Testis (tissue), 3 donors: ENCODE measurements around the gene BGN. TPM values are rescaled to one million over a fixed set of nuclear protein-coding genes. Genes with fewer than 3 reads are reported as not detected.

ENCODE experiments used
- DNase-seq: peaks from one replicate; pipeline ENCODE4 v3.0.0-alpha.2; 2019
- H3K27ac ChIP-seq, 2 donors: fragments of 200-600 bp; sonication (generic); one replicate each; pipeline ENCODE4 v1.5.1; 2019
- H3K27me3 ChIP-seq: fragments of 200-600 bp; sonication (generic); one replicate; pipeline ENCODE4 v1.5.1; 2019
- H3K36me3 ChIP-seq: fragments of 200-600 bp; sonication (generic); one replicate; pipeline ENCODE4 v1.5.1; 2017; ENCODE audit warnings: low read depth; ENCODE audit errors: missing control alignments
- H3K4me1 ChIP-seq: fragments of 200-600 bp; sonication (generic); one replicate; pipeline ENCODE4 v1.5.1; 2019
- H3K4me3 ChIP-seq, 2 donors: fragments of 200-600 bp; sonication (generic); one replicate each; pipeline ENCODE4 v1.5.1; 2017 to 2019
- H3K9me3 ChIP-seq: fragments of 200-600 bp; sonication (generic); one replicate; pipeline ENCODE4 v1.5.1; 2017
- POLR2A ChIP-seq: fragments of 450-650 bp; IDR thresholded peaks from one replicate; pipeline ENCODE4 v1.6.1; 2017; ENCODE audit warnings: antibody characterized with exemption, mild to moderate bottlenecking, moderate library complexity
- WGBS, 2 donors: methylation state at CpG; one replicate each; pipeline ENCODE4 v1.1.5; 2018; 5-methylcytosine and 5-hydroxymethylcytosine counted together
- intact Hi-C: fragments of 100-400 bp; cut with DNase I; formaldehyde crosslinking; loops from one replicate; pipeline ENCODE4 v1.15.1; 2023; ENCODE audit warnings: low total_unique reads
- polyA plus RNA-seq: library from polyadenylated mRNA; stranded (reverse); fragments of 350-450 nt; fragmentation: Illumina TruSeq; extraction: RNeasy Lipid Tissue Mini Kit (QIAGEN cat#74804); gene quantifications from one replicate; pipeline ENCODE4 v1.2.3, GENCODE V29; 2014; ENCODE audit warnings: low read depth, low replicate concordance; ENCODE audit not compliant: insufficient read depth
- total RNA-seq, 2 donors: library from RNA; depleted of rRNA; stranded (reverse); fragments of >200 nt; gene quantifications; one replicate each; pipeline ENCODE4 v1.2.3, GENCODE V29; 2016
- TF ChIP-seq, protein P1 (sequence below), 3 experiments: fragments of 450-650 bp in 2 of 3; fragments of 200-600 bp in 1 of 3; sonication (generic) in 1 of 3; IDR thresholded peaks; one replicate each; pipeline ENCODE4 v1.5.1; 2016 to 2019; ENCODE audit warnings: antibody characterized with exemption in 3 of 3, mild to moderate bottlenecking in 2 of 3, moderate library complexity in 1 of 3

Gene BGN
- total and polyA plus RNA-seq, 3 donors from 2014 or later, result 42.3 to 174 (median 76.5) TPM

DNA sequence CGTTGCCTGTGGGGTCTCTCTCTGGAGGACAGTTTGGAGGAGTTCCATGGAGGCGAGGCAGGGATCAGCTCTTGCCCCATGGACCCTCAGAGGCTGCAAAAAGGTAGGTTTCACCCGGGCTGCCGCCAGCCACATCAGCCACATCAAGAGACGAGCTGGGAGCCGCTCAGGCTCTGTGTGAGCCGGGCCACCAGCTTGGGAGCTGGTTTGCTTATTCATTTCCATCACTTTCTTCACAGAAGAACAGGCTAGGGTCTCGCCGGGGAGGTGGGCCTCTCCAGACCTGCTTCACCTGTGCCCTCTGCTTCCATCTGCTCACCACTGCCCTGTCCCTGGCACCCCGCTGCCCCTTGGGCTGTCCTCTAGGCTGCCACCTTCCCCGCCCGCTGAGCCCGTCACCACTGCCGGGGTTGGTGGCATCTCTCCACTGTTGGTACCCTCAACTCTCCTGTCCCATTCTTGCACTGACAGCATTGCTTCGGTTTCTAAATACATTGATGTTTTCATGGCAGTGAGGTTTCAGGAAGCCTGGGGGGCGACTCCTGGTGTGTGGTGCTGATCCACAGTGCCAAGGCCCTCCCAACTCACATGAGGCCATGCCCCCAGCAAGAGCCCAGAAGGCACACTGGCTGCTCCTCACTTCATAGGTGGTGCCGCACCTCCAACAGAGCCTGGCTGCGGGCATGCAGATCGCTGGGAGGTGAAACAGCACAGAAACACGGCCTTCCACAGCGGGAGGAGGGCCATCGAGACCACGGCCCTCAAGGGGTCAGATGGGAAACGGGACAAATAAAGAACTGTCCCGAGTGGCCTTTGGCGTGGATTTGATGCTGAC lies 44.4 kb upstream of the BGN start:
- H3K27ac ChIP-seq, result no peak overlapping the region
- H3K36me3 ChIP-seq, result no peaks in the 10 kb centered on the region
- TF ChIP-seq POLR2A, result no peak
- no peak overlapping the region for H3K4me3 ChIP-seq
- WGBS, 2 donors, result 91 to 92% methylated on average over 9 to 26 of the region's 26 CpGs
- H3K9me3 ChIP-seq, result no peaks in the 10 kb centered on the region
- DNase-seq, result no peak
- no peaks in the 10 kb centered on the region for H3K27me3 ChIP-seq
- intact Hi-C loops, result no loop called here
- no peaks in the 10 kb centered on the region for H3K4me1 ChIP-seq

DNA sequence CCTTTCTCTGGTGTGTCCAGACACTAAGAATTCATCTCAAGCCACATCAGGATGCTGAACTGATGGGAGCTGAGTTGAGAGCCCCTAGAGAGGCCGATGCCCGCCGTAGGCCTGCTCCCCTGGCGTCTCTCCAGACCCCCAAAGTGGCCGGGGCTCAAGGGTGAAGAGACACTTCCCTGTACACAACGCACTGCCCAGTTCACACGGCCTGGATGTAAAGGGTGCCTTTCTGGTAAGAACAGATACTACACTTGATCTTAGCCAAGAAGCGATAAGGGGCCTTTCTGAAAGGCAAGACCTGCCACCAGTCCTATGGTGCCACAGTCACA lies 43.9 kb upstream of the BGN start:
- no peak for DNase-seq
- 88 to 91% methylated on average over 5 to 8 of the region's 8 CpGs for WGBS, 2 donors
- no peak overlapping the region for H3K4me3 ChIP-seq
- H3K36me3 ChIP-seq, result no peaks in the 10 kb centered on the region
- TF ChIP-seq, protein P1, sequence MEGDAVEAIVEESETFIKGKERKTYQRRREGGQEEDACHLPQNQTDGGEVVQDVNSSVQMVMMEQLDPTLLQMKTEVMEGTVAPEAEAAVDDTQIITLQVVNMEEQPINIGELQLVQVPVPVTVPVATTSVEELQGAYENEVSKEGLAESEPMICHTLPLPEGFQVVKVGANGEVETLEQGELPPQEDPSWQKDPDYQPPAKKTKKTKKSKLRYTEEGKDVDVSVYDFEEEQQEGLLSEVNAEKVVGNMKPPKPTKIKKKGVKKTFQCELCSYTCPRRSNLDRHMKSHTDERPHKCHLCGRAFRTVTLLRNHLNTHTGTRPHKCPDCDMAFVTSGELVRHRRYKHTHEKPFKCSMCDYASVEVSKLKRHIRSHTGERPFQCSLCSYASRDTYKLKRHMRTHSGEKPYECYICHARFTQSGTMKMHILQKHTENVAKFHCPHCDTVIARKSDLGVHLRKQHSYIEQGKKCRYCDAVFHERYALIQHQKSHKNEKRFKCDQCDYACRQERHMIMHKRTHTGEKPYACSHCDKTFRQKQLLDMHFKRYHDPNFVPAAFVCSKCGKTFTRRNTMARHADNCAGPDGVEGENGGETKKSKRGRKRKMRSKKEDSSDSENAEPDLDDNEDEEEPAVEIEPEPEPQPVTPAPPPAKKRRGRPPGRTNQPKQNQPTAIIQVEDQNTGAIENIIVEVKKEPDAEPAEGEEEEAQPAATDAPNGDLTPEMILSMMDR (IDR thresholded peaks at IDR 0.05), result no peak
- TF ChIP-seq POLR2A, result no peak
- no peaks in the 10 kb centered on the region for H3K4me1 ChIP-seq
- no peak overlapping the region for H3K27ac ChIP-seq
- intact Hi-C loops, result no loop called here
- no peaks in the 10 kb centered on the region for H3K9me3 ChIP-seq
- no peaks in the 10 kb centered on the region for H3K27me3 ChIP-seq

DNA sequence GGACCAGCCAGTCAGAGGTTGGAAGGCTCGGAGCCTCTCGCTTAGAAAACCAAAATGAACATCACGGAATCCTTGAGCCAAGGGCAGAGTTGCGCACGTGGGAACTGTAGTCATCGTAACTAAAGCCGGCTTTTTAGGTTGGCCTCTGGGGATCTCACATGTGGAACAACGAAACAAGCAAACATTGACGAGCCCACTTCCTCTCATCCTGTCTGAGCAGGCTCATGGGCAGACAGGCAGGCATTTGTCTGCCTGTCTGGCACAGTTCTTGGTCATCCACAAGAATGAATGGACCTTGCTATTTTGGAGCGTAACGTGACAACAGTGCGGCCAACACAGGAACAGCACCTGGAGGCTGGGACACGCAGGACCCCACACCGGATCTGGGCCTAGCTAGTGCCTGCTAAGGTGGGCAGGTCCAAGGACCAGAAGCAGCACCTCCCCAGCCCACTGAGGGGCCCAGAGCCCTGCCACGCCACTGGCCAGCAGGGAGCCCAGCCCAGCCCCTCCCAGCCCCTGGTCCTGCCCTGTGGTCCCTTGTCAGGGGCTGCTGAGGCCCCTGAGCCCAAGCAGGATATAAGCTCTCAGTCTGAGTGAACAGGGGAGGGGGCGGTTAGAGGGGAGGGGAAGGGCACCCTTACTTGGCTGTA lies 39.8 kb upstream of the BGN start:
- WGBS, 2 donors, result 95 to 97% methylated on average over 11 to 15 of the region's 16 CpGs
- TF ChIP-seq, protein P1 (IDR thresholded peaks at IDR 0.05), result no peak
- no peak for TF ChIP-seq POLR2A
- H3K27ac ChIP-seq, result no peak overlapping the region
- no peaks in the 10 kb centered on the region for H3K4me1 ChIP-seq
- no peaks in the 10 kb centered on the region for H3K36me3 ChIP-seq
- H3K27me3 ChIP-seq, result no peaks in the 10 kb centered on the region
- DNase-seq, result no peak
- intact Hi-C loops, result no loop called here
- H3K9me3 ChIP-seq, result no peaks in the 10 kb centered on the region
- H3K4me3 ChIP-seq, result no peak overlapping the region

DNA sequence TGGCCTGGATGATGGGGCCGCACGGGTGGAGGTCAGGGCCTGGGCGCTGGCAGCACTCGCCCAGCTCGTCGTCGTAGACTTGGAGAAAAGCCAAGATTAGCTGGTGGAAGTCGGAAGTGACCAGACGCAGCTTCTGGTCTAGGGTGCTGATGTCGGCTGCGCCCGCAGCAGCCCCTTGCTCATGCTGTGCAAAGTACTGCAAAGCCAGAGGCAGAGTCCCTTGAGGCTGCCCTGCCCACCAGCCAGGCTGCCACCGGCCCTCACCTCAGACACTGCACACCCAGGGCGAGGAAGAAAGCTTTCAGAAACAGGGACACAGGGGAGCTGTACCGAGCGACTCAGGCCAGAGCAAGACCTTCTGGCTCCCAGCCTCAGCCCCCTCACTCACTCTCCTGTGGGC lies 39.2 kb upstream of the BGN start:
- DNase-seq, result no peak
- TF ChIP-seq POLR2A, result no peak
- TF ChIP-seq, protein P1 (IDR thresholded peaks at IDR 0.05), result no peak
- H3K27ac ChIP-seq, result no peak overlapping the region
- intact Hi-C loops, result no loop called here
- no peaks in the 10 kb centered on the region for H3K9me3 ChIP-seq
- H3K36me3 ChIP-seq, result no peaks in the 10 kb centered on the region
- no peak overlapping the region for H3K4me3 ChIP-seq
- H3K27me3 ChIP-seq, result no peaks in the 10 kb centered on the region
- 84 to 90% methylated on average over 6 to 12 of the region's 16 CpGs for WGBS, 2 donors
- no peaks in the 10 kb centered on the region for H3K4me1 ChIP-seq

DNA sequence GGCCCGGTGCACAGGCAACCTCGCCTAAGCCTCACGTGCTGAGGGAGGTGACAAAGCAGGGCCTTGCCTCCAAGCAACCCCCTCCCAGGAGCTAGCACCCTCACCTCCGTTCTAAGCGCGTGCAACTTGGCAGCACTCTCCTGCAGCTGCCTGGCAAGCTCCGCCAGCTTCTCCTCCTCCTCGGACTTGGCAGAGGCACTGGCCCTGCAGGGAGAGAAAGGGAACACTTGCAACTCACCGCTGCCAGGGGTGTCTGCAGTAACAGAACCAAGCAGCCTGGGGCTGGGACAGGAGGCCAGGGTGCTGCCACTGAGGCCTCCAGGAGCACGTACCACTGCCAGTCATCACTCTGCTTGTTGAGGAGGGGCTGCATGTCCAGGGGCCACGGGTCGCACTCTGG lies 38.6 kb upstream of the BGN start:
- no peak for TF ChIP-seq POLR2A
- TF ChIP-seq, protein P1 (IDR thresholded peaks at IDR 0.05), result no peak
- intact Hi-C loops, result no loop called here
- no peaks in the 10 kb centered on the region for H3K4me1 ChIP-seq
- no peaks in the 10 kb centered on the region for H3K27me3 ChIP-seq
- DNase-seq, result peak; percentile 48
- H3K4me3 ChIP-seq, result no peak overlapping the region
- H3K36me3 ChIP-seq, result no peaks in the 10 kb centered on the region
- no peaks in the 10 kb centered on the region for H3K9me3 ChIP-seq
- 77% methylated on average over 9 of the region's 12 CpGs; no CpG with 5 or more reads in 1 of the 2 donors for WGBS, 2 donors
- no peak overlapping the region for H3K27ac ChIP-seq
